GM18520 (cell line): Measurements from ENCODE around the gene ASTN2.

Source experiments
- ATAC-seq: cut with Tn5 transposase; IDR thresholded peaks from one replicate; pipeline ENCODE4 v1.9.1; 2021; ENCODE audit not compliant: unreplicated experiment

The ASTN2 gene

GRCh38 chr9:116379821-116380220, 1035.0 kb downstream of the ASTN2 start:
- no peak for ATAC-seq

GRCh38 chr9:116378873-116379272, 1036.0 kb downstream of the ASTN2 start:
- no peak for ATAC-seq

GRCh38 chr9:116377179-116377798, 1037.6 kb downstream of the ASTN2 start:
- ATAC-seq = no peak
